NCI-H748 treated with DMSO at 0.1 percent for 48 hours (cell line): Measurements from ENCODE around the gene GRID1.

Source experiments
- DNase-seq: peaks from one replicate; lab custom pipeline; 2025; lab: John Stamatoyannopoulos, UW

GRID1 gene

GRCh38 chr10:85926136-85926535 is 440.5 kb downstream of the GRID1 start:
- DNase-seq = no peak

GRCh38 chr10:85925201-85925750 is 441.3 kb downstream of the GRID1 start:
- DNase-seq = no peak

- DNase-seq = no peak
Observed at GRCh38 chr10:85924382-85925102, 442.1 kb downstream of the GRID1 start.

GRCh38 chr10:85922356-85923129 is 444.1 kb downstream of the GRID1 start:
- no peak for DNase-seq

GRCh38 chr10:85921789-85922188 is 444.8 kb downstream of the GRID1 start:
- DNase-seq = no peak

- DNase-seq = no peak
Observed at GRCh38 chr10:85920311-85920710, 446.3 kb downstream of the GRID1 start.

- DNase-seq = peak; percentile 15
Observed at GRCh38 chr10:85919491-85920021, 447.0 kb downstream of the GRID1 start.

GRCh38 chr10:85918371-85918770 is 448.2 kb downstream of the GRID1 start:
- no peak for DNase-seq

GRCh38 chr10:85917601-85918000 is 449.0 kb downstream of the GRID1 start:
- no peak for DNase-seq

GRCh38 chr10:85916994-85917573 is 449.5 kb downstream of the GRID1 start:
- DNase-seq = peak; percentile 83

- DNase-seq = no peak
Observed at GRCh38 chr10:85916286-85916685, 450.3 kb downstream of the GRID1 start.

- DNase-seq = no peak
Observed at GRCh38 chr10:85915245-85915846, 451.2 kb downstream of the GRID1 start.

GRCh38 chr10:85914720-85915119 is 451.9 kb downstream of the GRID1 start:
- DNase-seq = no peak

- DNase-seq = no peak
Observed at GRCh38 chr10:85908462-85908861, 458.1 kb downstream of the GRID1 start.

GRCh38 chr10:85902051-85902450 is 464.5 kb downstream of the GRID1 start:
- DNase-seq = no peak

GRCh38 chr10:85901599-85901998 is 465.0 kb downstream of the GRID1 start:
- no peak for DNase-seq

GRCh38 chr10:85900487-85900886 is 466.1 kb downstream of the GRID1 start:
- DNase-seq = no peak

GRCh38 chr10:85900061-85900460 is 466.5 kb downstream of the GRID1 start:
- no peak for DNase-seq

GRCh38 chr10:85891472-85891871 is 475.1 kb downstream of the GRID1 start:
- DNase-seq = no peak

GRCh38 chr10:85888559-85888958 is 478.0 kb downstream of the GRID1 start:
- DNase-seq = no peak

- no peak for DNase-seq
Observed at GRCh38 chr10:85888004-85888403, 478.6 kb downstream of the GRID1 start.

GRCh38 chr10:85874208-85874607 is 492.4 kb downstream of the GRID1 start:
- DNase-seq = no peak
